ENCODE results near the gene RIC1. TPM values are rescaled to one million over a fixed set of nuclear protein-coding genes. Genes with fewer than 3 reads are reported as not detected.

Gene RIC1
- total and polyA plus RNA-seq, 9 of the 15 experiments (the other 6 are each of a cell fraction or from before 2014, with no cell fraction given): 3.2 to 25.8 (median 15.0) TPM

GRCh38 chr9:5783982-5784381 lies 155.1 kb downstream of the RIC1 start (continued):
- no peak for TF ChIP-seq ZHX1 (conservative IDR thresholded peaks at IDR 0.05; ENCODE audit: low read length)

GRCh38 chr9:5784526-5785315 lies 155.8 kb downstream of the RIC1 start:
- no peak overlapping the region for H3K27ac ChIP-seq (ENCODE audit: extremely low read depth, low read depth, low read length)
- H3K4me2 ChIP-seq (ENCODE audit: insufficient read depth, low read length): no peak overlapping the region
- TF ChIP-seq ARID3B (CRISPR knock-in tag; IDR thresholded peaks at IDR 0.05; ENCODE audit: borderline replicate concordance) (no peak), ESRRA (IDR thresholded peaks at IDR 0.05; ENCODE audit: borderline replicate concordance, low read depth) (no peak), GTF2A2 (tag; IDR thresholded peaks at IDR 0.05) (no peak)
- no peak overlapping the region for H3K4me3 ChIP-seq
- no peak overlapping the region for H2AFZ ChIP-seq (ENCODE audit: low read depth, low read length)
- H3K4me1 ChIP-seq (replicated peaks in 1 of 2; ENCODE audit: control insufficient read depth in 2 of 2, insufficient read depth in 2 of 2, low read length in 2 of 2): no peaks in the 10 kb centered on the region
- no peaks in the 10 kb centered on the region for H3K9me1 ChIP-seq (ENCODE audit: control insufficient read depth, insufficient read depth, low read length)
- no peaks in the 10 kb centered on the region for H4K20me1 ChIP-seq (replicated peaks; ENCODE audit: control insufficient read depth, insufficient read depth, low read length)
- no peak for DNase-seq (ENCODE audit: extremely low read depth in 1 of 4, low spot score in 3 of 4)
- ATAC-seq: no peak
- no TSS peak for BruUV-seq (replicated peaks)
- peaks cover 3% of the 10 kb centered on the region; the same call in 1 of the 2 replicates for H3K9me3 ChIP-seq (replicated peaks; ENCODE audit: control insufficient read depth, insufficient read depth, low read depth, low read length)
- no peak for FAIRE-seq
- ChIA-PET POLR2A (no interaction called here), CTCF (ENCODE audit: low intra/inter-chr PET ratio) (no interaction called here)
- intact Hi-C loops (cut with micrococcal nuclease) (no loop called here), in situ Hi-C loops (cut with MboI) (no loop called here)
- H3K27me3 ChIP-seq (ENCODE audit: control insufficient read depth in 2 of 2, insufficient read depth in 2 of 2, low read length in 2 of 2): no peaks in the 10 kb centered on the region
- peaks cover 48% of the 10 kb centered on the region; the same call in 2 of the 3 replicates for H3K36me3 ChIP-seq (ENCODE audit: control insufficient read depth, insufficient read depth, low read length)
- no peak overlapping the region for H3K9ac ChIP-seq (ENCODE audit: insufficient read depth in 1 of 2, low read depth in 2 of 2, low read length in 2 of 2)
- no peaks in the 10 kb centered on the region for H3K79me2 ChIP-seq (ENCODE audit: control insufficient read depth, insufficient read depth, low read length)
- WGBS (ENCODE audit: insufficient coverage, low coverage, missing lambda C conversion rate): 70% methylated on average over 4 of the region's 4 CpGs
